GM12865 (cell line): ENCODE results near the gene BEST2.
"Not testable (repeated sequence)": the region's sequence is repeated elsewhere in the genome, so short reads cannot be mapped to it uniquely, and the experiment has no call there.

ENCODE experiments used
- DNase-seq: peaks from one replicate; pipeline ENCODE4 v3.0.0; 2010; ENCODE audit warnings: low read depth
- H3K4me3 ChIP-seq: 2 replicates; pipeline ENCODE4 v1.5.1; 2011; ENCODE audit warnings: mild to moderate bottlenecking, low read depth, low read length, control low read depth
- CTCF ChIP-seq: IDR thresholded peaks from 2 replicates; pipeline ENCODE4 v1.5.1; 2011; ENCODE audit warnings: low read length, control low read depth, low read depth, inconsistent platforms; ENCODE audit not compliant: insufficient read depth; ENCODE audit errors: missing control alignments

Gene BEST2

GRCh38 chr19:12751635-12752034 is at the start of gene BEST2:
Gene BEST2, plus strand, starts transcription at chr19:12751791. Its CDS starts 802 bp downstream, at chr19:12752593.
- no peak for DNase-seq
- H3K4me3 ChIP-seq, result no peak within 1 kb of the TSS
- no peak for TF ChIP-seq CTCF

GRCh38 chr19:12703046-12703445 is 48.5 kb upstream of the BEST2 start:
- DNase-seq, result peak; percentile 50
- H3K4me3 ChIP-seq, result no peak overlapping the region
- TF ChIP-seq CTCF, result no peak

- no peak for DNase-seq
- TF ChIP-seq CTCF, result no peak
- no peak overlapping the region for H3K4me3 ChIP-seq
Measured at GRCh38 chr19:12705169-12705568, 46.4 kb upstream of the BEST2 start.

GRCh38 chr19:12705654-12706331 is 45.8 kb upstream of the BEST2 start:
- DNase-seq, result no peak
- TF ChIP-seq CTCF, result no peak
- no peak overlapping the region for H3K4me3 ChIP-seq

- no peak overlapping the region for H3K4me3 ChIP-seq
- DNase-seq, result no peak
- TF ChIP-seq CTCF, result no peak
Measured at GRCh38 chr19:12706332-12706718, 45.3 kb upstream of the BEST2 start.

- DNase-seq, result no peak
- no peak overlapping the region for H3K4me3 ChIP-seq
- TF ChIP-seq CTCF, result no peak
Measured at GRCh38 chr19:12708641-12709040, 43.0 kb upstream of the BEST2 start.

- TF ChIP-seq CTCF, result no peak
- no peak for DNase-seq
- no peak overlapping the region for H3K4me3 ChIP-seq
Measured at GRCh38 chr19:12711187-12711586, 40.4 kb upstream of the BEST2 start.

- not testable (repeated sequence) for DNase-seq, H3K4me3 ChIP-seq
Measured at GRCh38 chr19:12712077-12712476, 39.5 kb upstream of the BEST2 start.

- DNase-seq, result not testable (repeated sequence)
Measured at GRCh38 chr19:12713304-12713703, 38.3 kb upstream of the BEST2 start.

More at GRCh38 chr19:12713304-12713703, 38.3 kb upstream of the BEST2 start:
- H3K4me3 ChIP-seq, result not testable (repeated sequence)
